ENCODE data around the gene SLC17A2. TPM values are rescaled to one million over a fixed set of nuclear protein-coding genes. Genes with fewer than 3 reads are reported as not detected.

The SLC17A2 gene
- total and polyA plus RNA-seq, 2 of the 13 experiments (the other 11 are each of a cell fraction or from before 2014, with no cell fraction given) = 11.2 to 32.4 TPM

GRCh38 chr6:25928562-25929324 is 1.7 kb downstream of the SLC17A2 start (continued):
- TF ChIP-seq RERE (CRISPR knock-in tag; IDR thresholded peaks at IDR 0.05; ENCODE audit: low read depth) (peak; percentile 85), IRF2 (CRISPR knock-in tag; IDR thresholded peaks at IDR 0.05) (peak; percentile 84), FOSL1 (CRISPR knock-in tag; IDR thresholded peaks at IDR 0.05; ENCODE audit: borderline replicate concordance) (no peak), AGO1 (IDR thresholded peaks at IDR 0.05; ENCODE audit: low read depth, low read length, poor library complexity, severe bottlenecking) (no peak), CENPX (CRISPR knock-in tag; IDR thresholded peaks at IDR 0.05) (no peak), ZNF777 (CRISPR knock-in tag; IDR thresholded peaks at IDR 0.05) (no peak), CCDC6 (CRISPR knock-in tag; IDR thresholded peaks at IDR 0.05) (0 out of 2 replicates have a peak, but pooled peaks have one; percentile 40), SNAPC4 (CRISPR knock-in tag; IDR thresholded peaks at IDR 0.05) (no peak), HNF1A (IDR thresholded peaks at IDR 0.05; ENCODE audit: low read depth) (peak; percentile 91), HNF1A (CRISPR knock-in tag; IDR thresholded peaks at IDR 0.05; ENCODE audit: borderline replicate concordance) (peak; percentile 96), PTBP1 (IDR thresholded peaks at IDR 0.05; ENCODE audit: low read depth, low read length, poor library complexity, severe bottlenecking) (no peak), DPF2 (CRISPR knock-in tag; IDR thresholded peaks at IDR 0.05; ENCODE audit: borderline replicate concordance, low read depth) (peak; percentile 99)
